Measurements from ENCODE around the gene ALLC.

DNA sequence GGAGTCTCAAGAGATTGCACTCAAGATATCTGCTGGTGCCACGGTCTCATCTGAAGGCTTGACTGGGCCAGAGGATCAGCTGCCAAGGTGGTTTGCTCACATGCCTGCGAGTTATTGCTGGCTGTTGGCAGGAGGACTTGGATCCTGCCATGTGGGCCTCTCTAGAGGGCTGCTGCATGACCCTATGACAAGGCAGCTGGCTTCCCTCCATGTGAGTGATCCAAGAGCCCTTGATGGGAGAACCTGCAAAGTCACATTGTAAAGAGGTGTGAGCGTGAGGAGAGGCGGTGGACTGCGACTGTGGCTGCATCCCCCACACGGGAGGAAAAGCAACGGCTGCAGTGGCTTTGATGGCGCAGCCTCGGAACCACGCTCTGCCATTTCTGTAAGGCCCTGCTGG is 4.0 kb upstream of the ALLC start:
- TF ChIP-seq, protein P1, sequence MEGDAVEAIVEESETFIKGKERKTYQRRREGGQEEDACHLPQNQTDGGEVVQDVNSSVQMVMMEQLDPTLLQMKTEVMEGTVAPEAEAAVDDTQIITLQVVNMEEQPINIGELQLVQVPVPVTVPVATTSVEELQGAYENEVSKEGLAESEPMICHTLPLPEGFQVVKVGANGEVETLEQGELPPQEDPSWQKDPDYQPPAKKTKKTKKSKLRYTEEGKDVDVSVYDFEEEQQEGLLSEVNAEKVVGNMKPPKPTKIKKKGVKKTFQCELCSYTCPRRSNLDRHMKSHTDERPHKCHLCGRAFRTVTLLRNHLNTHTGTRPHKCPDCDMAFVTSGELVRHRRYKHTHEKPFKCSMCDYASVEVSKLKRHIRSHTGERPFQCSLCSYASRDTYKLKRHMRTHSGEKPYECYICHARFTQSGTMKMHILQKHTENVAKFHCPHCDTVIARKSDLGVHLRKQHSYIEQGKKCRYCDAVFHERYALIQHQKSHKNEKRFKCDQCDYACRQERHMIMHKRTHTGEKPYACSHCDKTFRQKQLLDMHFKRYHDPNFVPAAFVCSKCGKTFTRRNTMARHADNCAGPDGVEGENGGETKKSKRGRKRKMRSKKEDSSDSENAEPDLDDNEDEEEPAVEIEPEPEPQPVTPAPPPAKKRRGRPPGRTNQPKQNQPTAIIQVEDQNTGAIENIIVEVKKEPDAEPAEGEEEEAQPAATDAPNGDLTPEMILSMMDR (IDR thresholded peaks at IDR 0.05), result no peak
- no peak for TF ChIP-seq POLR2A (IDR thresholded peaks at IDR 0.05)

Data from transverse colon (tissue), 3 donors.